GM12878 (cell line): ENCODE results near the gene CCDC66. TPM values are rescaled to one million over a fixed set of nuclear protein-coding genes. Genes with fewer than 3 reads are reported as not detected.

Experiments
- ATAC-seq: fragments of 200-7000 bp; cut with Tn5 transposase; 3 replicates; pipeline ENCODE4 v1.9.1; 2020; ENCODE audit warnings: mild to moderate bottlenecking, moderate library complexity
- BruUV-seq: library from RNA; stranded (reverse); fragments of 400-500 nt; replicated peaks from 2 replicates; lab custom pipeline; 2021; lab: Mats Ljungman, UMichigan
- CTCF ChIA-PET: fragments of 300-600 bp; sonication (Branson Sonifier 250); formaldehyde crosslinking; extraction: SDS; loops from one replicate; lab custom pipeline; 2021; ENCODE audit warnings: inconsistent platforms; lab: Yijun Ruan, JAX
- POLR2A ChIA-PET: fragments of 350-600 bp; formaldehyde crosslinking; extraction: SDS; loops from one replicate; lab custom pipeline; 2021; ENCODE audit warnings: inconsistent platforms; lab: Charles Lee
- RAD21 ChIA-PET: fragments of 300-600 bp; sonication (Branson Sonifier 250); formaldehyde crosslinking; loops from one replicate; lab custom pipeline; 2023; ENCODE audit warnings: antibody characterized with exemption; ENCODE audit not compliant: unreplicated experiment; lab: Charles Lee
- SMC1A ChIA-PET: fragments of 300-600 bp; sonication (Branson Sonifier 250); formaldehyde crosslinking; loops from one replicate; lab custom pipeline; 2023; ENCODE audit not compliant: unreplicated experiment, uncharacterized antibody; lab: Charles Lee
- DNase-seq: peaks from one replicate; pipeline ENCODE4 v3.0.0-alpha.2; 2011; ENCODE audit warnings: low read depth, low spot score
- FAIRE-seq: peaks from 3 replicates; lab custom pipeline; 2011; peaks lifted over from hg19 to GRCh38; lab: Jason Lieb, UNC
- H2AFZ ChIP-seq: 2 replicates; pipeline ENCODE4 v1.6.0; 2011; ENCODE audit warnings: low read depth, low read length, control low read depth; ENCODE audit not compliant: control insufficient read depth
- H3K27ac ChIP-seq: 2 replicates; pipeline ENCODE4 v1.5.1; 2011; ENCODE audit warnings: control low read depth; ENCODE audit not compliant: control insufficient read depth, insufficient read depth
- H3K27me3 ChIP-seq, 2 experiments: replicated peaks in 1 of 2; 2 replicates each; pipeline versions ENCODE4 v1.6.0 to v1.6.1; 2011; ENCODE audit warnings: low read length in 1 of 2; ENCODE audit not compliant: control insufficient read depth in 2 of 2, insufficient read depth in 2 of 2
- H3K36me3 ChIP-seq, 2 experiments: 2 replicates each; pipeline ENCODE4 v1.5.1; 2011; ENCODE audit warnings: low read length in 1 of 2; ENCODE audit not compliant: control insufficient read depth in 2 of 2, insufficient read depth in 2 of 2
- H3K4me1 ChIP-seq: 2 replicates; pipeline ENCODE4 v1.6.1; 2011; ENCODE audit warnings: mild to moderate bottlenecking, low read length, moderate library complexity, mixed read lengths; ENCODE audit not compliant: control insufficient read depth, insufficient read depth
- H3K4me2 ChIP-seq: 2 replicates; pipeline ENCODE4 v1.6.0; 2011; ENCODE audit warnings: control low read depth; ENCODE audit not compliant: control insufficient read depth, insufficient read depth
- H3K4me3 ChIP-seq: fragments of 200-600 bp; sonication (generic); 2 replicates; pipeline ENCODE4 v1.5.1; 2016
- H3K79me2 ChIP-seq: 2 replicates; pipeline ENCODE4 v1.6.0; 2011; ENCODE audit warnings: low read length; ENCODE audit not compliant: control insufficient read depth, insufficient read depth
- H3K9ac ChIP-seq: 2 replicates; pipeline ENCODE4 v1.8.0; 2011; ENCODE audit warnings: low read length, control low read depth, mixed read lengths; ENCODE audit not compliant: control insufficient read depth, insufficient read depth
- H3K9me3 ChIP-seq: replicated peaks from 3 replicates; pipeline ENCODE4 v1.5.1; 2011; ENCODE audit warnings: mild to moderate bottlenecking, low read length; ENCODE audit not compliant: control insufficient read depth, insufficient read depth
- H4K20me1 ChIP-seq: 2 replicates; pipeline ENCODE4 v1.6.0; 2011; ENCODE audit not compliant: control insufficient read depth, insufficient read depth
- BCL11A ChIP-seq: IDR thresholded peaks from 2 replicates; pipeline ENCODE4 v1.6.1; 2011; ENCODE audit warnings: low read depth, low read length
- CBX3 ChIP-seq: fragments of 200-600 bp; sonication (generic); IDR thresholded peaks from 2 replicates; pipeline ENCODE4 v1.6.1; 2016; ENCODE audit warnings: low read depth, borderline replicate concordance
- CHD4 ChIP-seq: fragments of 200-600 bp; sonication (generic); IDR thresholded peaks from 2 replicates; pipeline ENCODE4 v1.6.1; 2016; ENCODE audit warnings: mild to moderate bottlenecking
- EGR1 ChIP-seq, 2 experiments: IDR thresholded peaks; 1 replicate in 1 of 2; 2 replicates in 1 of 2; pipeline ENCODE4 v1.6.1; 2011 to 2012; ENCODE audit warnings: low read depth in 2 of 2, low read length in 2 of 2, borderline replicate concordance in 1 of 2, mild to moderate bottlenecking in 1 of 2, moderate library complexity in 1 of 2
- FOXM1 ChIP-seq: IDR thresholded peaks from 2 replicates; pipeline ENCODE4 v1.6.1; 2012; ENCODE audit warnings: low read depth, mild to moderate bottlenecking, inconsistent platforms, low read length, moderate library complexity
- IKZF2 ChIP-seq, 2 experiments: fragments of 450-650 bp; IDR thresholded peaks; 2 replicates each; pipeline ENCODE4 v1.6.1; 2017; ENCODE audit warnings: mild to moderate bottlenecking in 2 of 2, moderate library complexity in 2 of 2
- NFYA ChIP-seq: IDR thresholded peaks from 2 replicates; pipeline ENCODE4 v1.6.1; 2011; ENCODE audit warnings: low read depth, mild to moderate bottlenecking, low read length, improper control_type of control experiment, borderline replicate concordance
- RUNX3 ChIP-seq: IDR thresholded peaks from 2 replicates; pipeline ENCODE4 v1.6.1; 2012; ENCODE audit warnings: low read length, inconsistent platforms
- SREBF2 ChIP-seq: IDR thresholded peaks from 2 replicates; pipeline ENCODE4 v1.6.1; 2012; ENCODE audit warnings: mild to moderate bottlenecking, low read length
- SRF ChIP-seq, 2 experiments: IDR thresholded peaks; 2 replicates each; pipeline ENCODE4 v1.6.1; 2011; ENCODE audit warnings: low read depth in 2 of 2, low read length in 2 of 2, mild to moderate bottlenecking in 1 of 2, moderate library complexity in 1 of 2
- ZNF384 ChIP-seq: IDR thresholded peaks from 2 replicates; pipeline ENCODE4 v1.6.1; 2012; ENCODE audit warnings: low read depth, mild to moderate bottlenecking, low read length, improper control_type of control experiment, borderline replicate concordance
- WGBS: methylation state at CpG from one replicate; pipeline ENCODE4 v1.1.6; 2016; ENCODE audit warnings: low lambda C conversion rate; ENCODE audit not compliant: insufficient replicate concordance, insufficient coverage; ENCODE audit errors: missing lambda C conversion rate; 5-methylcytosine and 5-hydroxymethylcytosine counted together
- in situ Hi-C: fragments of 300-500 bp; cut with MboI; formaldehyde crosslinking; loops from 9 replicates; pipeline ENCODE4 v1.14.3; 2018; ENCODE audit warnings: mixed read lengths
- intact Hi-C: fragments of 100-400 bp; cut with micrococcal nuclease; formaldehyde crosslinking; loops from one replicate; pipeline ENCODE4 v1.14.2; 2022; ENCODE audit not compliant: unreplicated experiment
- polyA plus RNA-seq, 11 experiments: library from polyadenylated mRNA; depleted of rRNA in 4 of 11; unstranded in 6 of 11; stranded (reverse) in 5 of 11; fragments of >200 nt; fragmentation: Nextera tagmentation in 4 of 11; fragmentation: Illumina TruSeq in 1 of 11; extraction: Ambion mirVana in 4 of 11; extraction: Trizol in 1 of 11; gene quantifications; 1 replicate in 1 of 11; 2 replicates in 10 of 11; pipeline versions ENCODE4 v1.2.1 to v1.2.3, GENCODE V29; 2011 to 2016; ENCODE audit warnings: inconsistent platforms in 2 of 11, missing spikeins in 2 of 11, low read depth in 1 of 11
- total RNA-seq, 4 experiments: library from RNA; depleted of rRNA in 3 of 4; stranded (reverse); fragments of >200 nt in 3 of 4; fragmentation: Illumina TruSeq in 1 of 4; extraction: Trizol in 1 of 4; gene quantifications; 2 replicates each; pipeline versions ENCODE4 v1.2.1 to v1.2.3, GENCODE V29; 2013 to 2021
- TF ChIP-seq, protein P1 (sequence below): fragments of 150-350 bp; IDR thresholded peaks from 2 replicates; pipeline ENCODE4 v1.6.1; 2016; ENCODE audit warnings: low read depth, low read length
- TF ChIP-seq, protein P2 (sequence below): fragments of 450-650 bp; formaldehyde crosslinking; IDR thresholded peaks from 2 replicates; pipeline ENCODE4 v1.4.0; 2022; ENCODE audit warnings: mild to moderate bottlenecking, moderate library complexity

The CCDC66 gene
- total and polyA plus RNA-seq, 10 of the 15 experiments (the other 5 are each of a cell fraction or from before 2014, with no cell fraction given), result 9.4 to 31.9 (median 18.1) TPM

DNA sequence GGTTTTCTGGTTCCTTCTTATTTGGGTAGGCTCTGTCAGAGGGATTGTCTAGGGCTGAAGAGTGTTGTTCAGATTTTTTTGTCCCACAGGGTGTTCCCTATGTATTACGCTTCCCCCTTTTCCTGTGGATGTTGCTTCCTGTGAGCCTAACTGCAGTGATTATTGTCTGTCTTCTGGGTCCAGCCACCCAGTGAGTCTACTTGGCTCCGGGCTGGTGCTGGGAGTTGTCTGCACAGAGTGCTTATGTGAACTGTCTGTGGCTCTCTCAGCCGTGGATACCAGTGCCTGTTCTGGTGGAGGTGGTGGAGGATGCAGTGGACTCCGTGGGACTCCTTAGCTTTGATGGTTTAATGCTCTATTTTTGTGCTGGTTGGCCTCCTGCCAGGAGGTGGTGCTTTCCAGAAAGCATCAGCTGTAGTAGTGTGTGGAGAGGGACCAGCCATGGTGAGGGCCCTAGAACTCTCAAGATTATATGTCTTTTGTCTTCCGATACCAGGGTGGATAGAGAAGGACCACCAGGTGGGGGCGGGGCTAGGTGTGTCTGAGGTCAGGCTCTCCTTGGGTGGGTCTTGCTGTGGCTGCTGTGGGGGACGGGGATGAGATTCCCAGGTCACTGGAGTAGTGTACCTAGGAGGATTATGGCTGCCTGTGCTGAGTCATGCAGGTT lies 53.8 kb downstream of the CCDC66 start:
- Histone ChIP-seq H3K4me3 (no peak overlapping the region), H3K27ac (no peak overlapping the region), H3K79me2 (no peaks in the 10 kb centered on the region), H3K9me3 (no peaks in the 10 kb centered on the region; the same call in 2 of the 3 replicates), H3K9ac (no peak overlapping the region), H3K4me2 (no peak overlapping the region), H3K4me1 (no peaks in the 10 kb centered on the region), H3K36me3 (peaks cover 12% of the 10 kb centered on the region in 2 experiments), H3K27me3 (no peaks in the 10 kb centered on the region), H4K20me1 (no peaks in the 10 kb centered on the region), H2AFZ (no peak overlapping the region)
- WGBS, result 87% methylated on average over 7 of the region's 7 CpGs
- DNase-seq, result no peak
- in situ Hi-C loops, result no loop called here
- ChIA-PET SMC1A (interaction anchor here (0.6 to 1.6 kb wide), 4 partner anchors 13 to 534 kb away, joined by 3 to 6 read pairs (median 4); no protein-coding TSS in a partner anchor), POLR2A (no interaction called here), CTCF (interaction anchor here (1.0 to 1.3 kb wide), 2 partner anchors 14 to 187 kb away, joined by 3 read pairs; no protein-coding TSS in a partner anchor), RAD21 (no interaction called here)
- FAIRE-seq, result no peak
- ATAC-seq, result no peak
- TF ChIP-seq NFYA (no peak), SRF (IDR thresholded peaks at IDR 0.05; ENCODE audit: low read depth in 2 of 2, low read length in 2 of 2) (no peak), SREBF2 (no peak), EGR1 (IDR thresholded peaks at IDR 0.05; ENCODE audit: borderline replicate concordance in 1 of 2, low read depth in 2 of 2, low read length in 2 of 2) (no peak), RUNX3 (no peak), FOXM1 (no peak), IKZF2 (IDR thresholded peaks at IDR 0.05) (no peak), ZNF384 (no peak), CBX3 (no peak), BCL11A (no peak), CHD4 (no peak)
- TF ChIP-seq, protein P1, sequence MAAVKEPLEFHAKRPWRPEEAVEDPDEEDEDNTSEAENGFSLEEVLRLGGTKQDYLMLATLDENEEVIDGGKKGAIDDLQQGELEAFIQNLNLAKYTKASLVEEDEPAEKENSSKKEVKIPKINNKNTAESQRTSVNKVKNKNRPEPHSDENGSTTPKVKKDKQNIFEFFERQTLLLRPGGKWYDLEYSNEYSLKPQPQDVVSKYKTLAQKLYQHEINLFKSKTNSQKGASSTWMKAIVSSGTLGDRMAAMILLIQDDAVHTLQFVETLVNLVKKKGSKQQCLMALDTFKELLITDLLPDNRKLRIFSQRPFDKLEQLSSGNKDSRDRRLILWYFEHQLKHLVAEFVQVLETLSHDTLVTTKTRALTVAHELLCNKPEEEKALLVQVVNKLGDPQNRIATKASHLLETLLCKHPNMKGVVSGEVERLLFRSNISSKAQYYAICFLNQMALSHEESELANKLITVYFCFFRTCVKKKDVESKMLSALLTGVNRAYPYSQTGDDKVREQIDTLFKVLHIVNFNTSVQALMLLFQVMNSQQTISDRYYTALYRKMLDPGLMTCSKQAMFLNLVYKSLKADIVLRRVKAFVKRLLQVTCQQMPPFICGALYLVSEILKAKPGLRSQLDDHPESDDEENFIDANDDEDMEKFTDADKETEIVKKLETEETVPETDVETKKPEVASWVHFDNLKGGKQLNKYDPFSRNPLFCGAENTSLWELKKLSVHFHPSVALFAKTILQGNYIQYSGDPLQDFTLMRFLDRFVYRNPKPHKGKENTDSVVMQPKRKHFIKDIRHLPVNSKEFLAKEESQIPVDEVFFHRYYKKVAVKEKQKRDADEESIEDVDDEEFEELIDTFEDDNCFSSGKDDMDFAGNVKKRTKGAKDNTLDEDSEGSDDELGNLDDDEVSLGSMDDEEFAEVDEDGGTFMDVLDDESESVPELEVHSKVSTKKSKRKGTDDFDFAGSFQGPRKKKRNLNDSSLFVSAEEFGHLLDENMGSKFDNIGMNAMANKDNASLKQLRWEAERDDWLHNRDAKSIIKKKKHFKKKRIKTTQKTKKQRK, result no peak
- TF ChIP-seq, protein P2, sequence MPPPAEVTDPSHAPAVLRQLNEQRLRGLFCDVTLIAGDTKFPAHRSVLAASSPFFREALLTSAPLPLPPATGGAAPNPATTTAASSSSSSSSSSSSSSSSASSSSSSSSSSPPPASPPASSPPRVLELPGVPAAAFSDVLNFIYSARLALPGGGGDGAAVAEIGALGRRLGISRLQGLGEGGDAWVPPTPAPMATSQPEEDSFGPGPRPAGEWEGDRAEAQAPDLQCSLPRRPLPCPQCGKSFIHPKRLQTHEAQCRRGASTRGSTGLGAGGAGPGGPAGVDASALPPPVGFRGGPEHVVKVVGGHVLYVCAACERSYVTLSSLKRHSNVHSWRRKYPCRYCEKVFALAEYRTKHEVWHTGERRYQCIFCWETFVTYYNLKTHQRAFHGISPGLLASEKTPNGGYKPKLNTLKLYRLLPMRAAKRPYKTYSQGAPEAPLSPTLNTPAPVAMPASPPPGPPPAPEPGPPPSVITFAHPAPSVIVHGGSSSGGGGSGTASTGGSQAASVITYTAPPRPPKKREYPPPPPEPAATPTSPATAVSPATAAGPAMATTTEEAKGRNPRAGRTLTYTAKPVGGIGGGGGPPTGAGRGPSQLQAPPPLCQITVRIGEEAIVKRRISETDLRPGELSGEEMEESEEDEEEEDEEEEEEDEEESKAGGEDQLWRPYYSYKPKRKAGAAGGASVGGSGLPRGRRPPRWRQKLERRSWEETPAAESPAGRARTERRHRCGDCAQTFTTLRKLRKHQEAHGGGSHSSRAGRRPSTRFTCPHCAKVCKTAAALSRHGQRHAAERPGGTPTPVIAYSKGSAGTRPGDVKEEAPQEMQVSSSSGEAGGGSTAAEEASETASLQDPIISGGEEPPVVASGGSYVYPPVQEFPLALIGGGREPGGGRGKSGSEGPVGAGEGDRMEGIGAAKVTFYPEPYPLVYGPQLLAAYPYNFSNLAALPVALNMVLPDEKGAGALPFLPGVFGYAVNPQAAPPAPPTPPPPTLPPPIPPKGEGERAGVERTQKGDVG, result no peak
- BruUV-seq, result no TSS peak
- intact Hi-C loops, result no loop called here
